SIG-M5 treated with dmso at 0.1 percent for 504 hours (cell line): ENCODE data around the gene PFKFB3.
A peak's percentile ranks its signal among the peaks of the same experiment; 100 is the strongest.

ENCODE experiments used
- DNase-seq: peaks from one replicate; lab custom pipeline; 2025; ENCODE audit not compliant: unreplicated experiment; lab: John Stamatoyannopoulos, UW

Gene PFKFB3

GRCh38 chr10:6300106-6300783 lies 97.5 kb downstream of the PFKFB3 start:
- peak; percentile 87 for DNase-seq

GRCh38 chr10:6300784-6301460 lies 98.2 kb downstream of the PFKFB3 start:
- DNase-seq = no peak

- no peak for DNase-seq
These were observed 98.8 kb downstream of the PFKFB3 start for GRCh38 chr10:6301488-6302075.
